HL-60 (cell line): ENCODE data around the gene CTPS2.

Source experiments
- GABPA ChIP-seq: IDR thresholded peaks from 2 replicates; pipeline ENCODE4 v1.6.1; 2012; ENCODE audit warnings: low read depth
- POLR2AphosphoS5 ChIP-seq: IDR thresholded peaks from 2 replicates; pipeline ENCODE4 v1.6.1; 2012; ENCODE audit warnings: low read depth
- REST ChIP-seq: IDR thresholded peaks from 2 replicates; pipeline ENCODE4 v1.6.1; 2012; ENCODE audit warnings: low read depth; ENCODE audit not compliant: insufficient replicate concordance
- TF ChIP-seq, protein P1 (sequence below): IDR thresholded peaks from one replicate; pipeline ENCODE4 v1.5.1; 2011; ENCODE audit warnings: low read length, control low read depth, inconsistent platforms; ENCODE audit not compliant: insufficient read depth

GRCh38 chrX:16661495-16661894, 51.0 kb downstream of the CTPS2 start:
- TF ChIP-seq, protein P1, sequence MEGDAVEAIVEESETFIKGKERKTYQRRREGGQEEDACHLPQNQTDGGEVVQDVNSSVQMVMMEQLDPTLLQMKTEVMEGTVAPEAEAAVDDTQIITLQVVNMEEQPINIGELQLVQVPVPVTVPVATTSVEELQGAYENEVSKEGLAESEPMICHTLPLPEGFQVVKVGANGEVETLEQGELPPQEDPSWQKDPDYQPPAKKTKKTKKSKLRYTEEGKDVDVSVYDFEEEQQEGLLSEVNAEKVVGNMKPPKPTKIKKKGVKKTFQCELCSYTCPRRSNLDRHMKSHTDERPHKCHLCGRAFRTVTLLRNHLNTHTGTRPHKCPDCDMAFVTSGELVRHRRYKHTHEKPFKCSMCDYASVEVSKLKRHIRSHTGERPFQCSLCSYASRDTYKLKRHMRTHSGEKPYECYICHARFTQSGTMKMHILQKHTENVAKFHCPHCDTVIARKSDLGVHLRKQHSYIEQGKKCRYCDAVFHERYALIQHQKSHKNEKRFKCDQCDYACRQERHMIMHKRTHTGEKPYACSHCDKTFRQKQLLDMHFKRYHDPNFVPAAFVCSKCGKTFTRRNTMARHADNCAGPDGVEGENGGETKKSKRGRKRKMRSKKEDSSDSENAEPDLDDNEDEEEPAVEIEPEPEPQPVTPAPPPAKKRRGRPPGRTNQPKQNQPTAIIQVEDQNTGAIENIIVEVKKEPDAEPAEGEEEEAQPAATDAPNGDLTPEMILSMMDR: no peak
- TF ChIP-seq POLR2AphosphoS5 (no peak), REST (no peak), GABPA (no peak)
